Measurements from ENCODE around the gene STX2.

Gene STX2

GRCh38 chr12:130776857-130777339, 62.2 kb downstream of the STX2 start:
- H3K27ac ChIP-seq = no peak overlapping the region
- H3K4me3 ChIP-seq (ENCODE audit: low read depth in 1 of 2, low read length in 1 of 2) = no peak overlapping the region
- H3K9me3 ChIP-seq = no peaks in the 10 kb centered on the region

GRCh38 chr12:130775953-130776856, 62.8 kb downstream of the STX2 start:
- no peaks in the 10 kb centered on the region for H3K4me1 ChIP-seq (ENCODE audit: control insufficient read depth in 1 of 2, insufficient read depth in 1 of 2, low read depth in 1 of 2, low read length in 1 of 2)
- no peaks in the 10 kb centered on the region for H3K36me3 ChIP-seq
- H3K9me3 ChIP-seq = no peaks in the 10 kb centered on the region
- H3K4me3 ChIP-seq (ENCODE audit: low read depth in 1 of 2, low read length in 1 of 2) = no peak overlapping the region
- no peak overlapping the region for H3K27ac ChIP-seq
- no peak for TF ChIP-seq CTCF (IDR thresholded peaks at IDR 0.05)
- peaks cover 60% of the 10 kb centered on the region for H3K27me3 ChIP-seq

More at GRCh38 chr12:130776857-130777339, 62.2 kb downstream of the STX2 start:
- Histone ChIP-seq H3K36me3 (no peaks in the 10 kb centered on the region), H3K4me1 (ENCODE audit: control insufficient read depth in 1 of 2, insufficient read depth in 1 of 2, low read depth in 1 of 2, low read length in 1 of 2) (no peaks in the 10 kb centered on the region), H3K27me3 (peaks cover 55% of the 10 kb centered on the region)
- no peak for TF ChIP-seq CTCF (IDR thresholded peaks at IDR 0.05)

GRCh38 chr12:130770413-130771028, 68.5 kb downstream of the STX2 start:
- Histone ChIP-seq H3K9me3 (no peaks in the 10 kb centered on the region), H3K4me3 (ENCODE audit: low read depth in 1 of 2, low read length in 1 of 2) (no peak overlapping the region), H3K27ac (no peak overlapping the region), H3K4me1 (ENCODE audit: control insufficient read depth in 1 of 2, insufficient read depth in 1 of 2, low read depth in 1 of 2, low read length in 1 of 2) (no peaks in the 10 kb centered on the region), H3K27me3 (peaks cover 24% of the 10 kb centered on the region), H3K36me3 (no peaks in the 10 kb centered on the region)
- TF ChIP-seq CTCF (IDR thresholded peaks at IDR 0.05) = no peak

- H3K4me1 ChIP-seq (ENCODE audit: control insufficient read depth in 1 of 2, insufficient read depth in 1 of 2, low read depth in 1 of 2, low read length in 1 of 2) = no peaks in the 10 kb centered on the region
- H3K9me3 ChIP-seq = peaks cover 7% of the 10 kb centered on the region
- TF ChIP-seq CTCF (IDR thresholded peaks at IDR 0.05) = no peak
- H3K27me3 ChIP-seq = peaks cover 8% of the 10 kb centered on the region
- H3K4me3 ChIP-seq (ENCODE audit: low read depth in 1 of 2, low read length in 1 of 2) = no peak overlapping the region
- H3K36me3 ChIP-seq = no peaks in the 10 kb centered on the region
- H3K27ac ChIP-seq = no peak overlapping the region
Measured at GRCh38 chr12:130768120-130768519, 70.9 kb downstream of the STX2 start.

- Histone ChIP-seq H3K36me3 (no peaks in the 10 kb centered on the region), H3K4me3 (ENCODE audit: low read depth in 1 of 2, low read length in 1 of 2) (no peak overlapping the region), H3K9me3 (peaks cover 7% of the 10 kb centered on the region), H3K27me3 (peaks cover 20% of the 10 kb centered on the region), H3K27ac (no peak overlapping the region), H3K4me1 (ENCODE audit: control insufficient read depth in 1 of 2, insufficient read depth in 1 of 2, low read depth in 1 of 2, low read length in 1 of 2) (no peaks in the 10 kb centered on the region)
- TF ChIP-seq CTCF (IDR thresholded peaks at IDR 0.05) = no peak
Measured at GRCh38 chr12:130766470-130766869, 72.6 kb downstream of the STX2 start.

Data from neutrophil (primary cell).